Stomach (tissue), 9 donors: ENCODE results near the gene SNX3. TPM values are rescaled to one million over a fixed set of nuclear protein-coding genes. Genes with fewer than 3 reads are reported as not detected.

Experiments used
- DNase-seq, 2 donors: peaks; one replicate each; pipeline versions ENCODE4 v3.0.0 to v3.0.0-alpha.2; 2013 to 2019
- H3K27ac ChIP-seq, 5 donors: fragments of 200-600 bp in 4 of 5; sonication (generic) in 4 of 5; one replicate each; pipeline ENCODE4 v1.5.1; 2013 to 2019; ENCODE audit warnings: mild to moderate bottlenecking in 1 of 5, moderate library complexity in 1 of 5
- H3K27me3 ChIP-seq, 3 donors: fragments of 200-600 bp; sonication (generic); one replicate each; pipeline ENCODE4 v1.5.1; 2017 to 2019; ENCODE audit warnings: mixed run types in 1 of 3
- H3K36me3 ChIP-seq, 4 donors: fragments of 200-600 bp; sonication (generic); 1 replicate in 3 of 4; 2 replicates in 1 of 4; pipeline ENCODE4 v1.5.1; 2016 to 2019
- H3K4me1 ChIP-seq, 4 donors: fragments of 200-600 bp; sonication (generic); one replicate each; pipeline ENCODE4 v1.5.1; 2016 to 2019
- H3K4me3 ChIP-seq, 4 donors: fragments of 200-600 bp; sonication (generic) in 3 of 4; one replicate each; pipeline ENCODE4 v1.5.1; 2016 to 2019; ENCODE audit warnings: mild to moderate bottlenecking in 1 of 4
- H3K9me3 ChIP-seq, 4 donors: fragments of 200-600 bp; sonication (generic); one replicate each; pipeline ENCODE4 v1.5.1; 2016 to 2019
- CTCF ChIP-seq, 7 experiments: fragments of 450-650 bp in 4 of 7; fragments of 200-600 bp in 3 of 7; sonication (generic) in 3 of 7; IDR thresholded peaks; one replicate each; pipeline ENCODE4 v1.5.1; 2016 to 2019; ENCODE audit warnings: antibody characterized with exemption in 7 of 7, control low read depth in 2 of 7, mild to moderate bottlenecking in 1 of 7
- EP300 ChIP-seq: sonication (generic); formaldehyde crosslinking; IDR thresholded peaks from one replicate; pipeline ENCODE4 v1.6.1; 2017; ENCODE audit warnings: antibody characterized with exemption
- POLR2A ChIP-seq, 4 donors: fragments of 450-650 bp; IDR thresholded peaks; one replicate each; pipeline ENCODE4 v1.6.1; 2016; ENCODE audit warnings: antibody characterized with exemption in 4 of 4, control low read depth in 2 of 4, mild to moderate bottlenecking in 1 of 4, moderate library complexity in 1 of 4
- POLR2AphosphoS5 ChIP-seq, 3 donors: sonication (generic); formaldehyde crosslinking; IDR thresholded peaks; one replicate each; pipeline ENCODE4 v1.6.1; 2016; ENCODE audit warnings: antibody characterized with exemption in 3 of 3
- WGBS, 5 donors: extraction: QIAGEN DNeasy Blood & Tissue Kit in 3 of 5; methylation state at CpG; one replicate each; pipeline versions ENCODE4 v1.1.5 to v1.1.7; 2013 to 2018; 5-methylcytosine and 5-hydroxymethylcytosine counted together
- intact Hi-C: fragments of 100-400 bp; cut with DNase I; formaldehyde crosslinking; loops from one replicate; pipeline ENCODE4 v1.15.1; 2023; ENCODE audit warnings: low total_unique reads
- polyA plus RNA-seq, 3 donors: library from polyadenylated mRNA; stranded (reverse); fragments of 200-250 nt; gene quantifications; one replicate each; pipeline ENCODE4 v1.2.3, GENCODE V29; 2013
- small RNA-seq, 4 donors: library from RNA; depleted of rRNA; stranded (forward); fragments of <200 nt; gene quantifications; one replicate each; pipeline ENCODE3, GENCODE V24; 2016
- total RNA-seq, 5 donors: library from RNA; depleted of rRNA; stranded (reverse); fragments of >200 nt; gene quantifications; one replicate each; pipeline versions ENCODE4 v1.1.0 to v1.2.3, GENCODE V29; 2014 to 2016
- donor health status: healthy with polysubstance abuse.
- donor health status: Bipolar disorder and iron deficiency.
- donor health status: healthy.

SNX3 gene
- total and polyA plus RNA-seq, 8 donors, result 46.1 to 199 (median 144) TPM

- TF ChIP-seq CTCF (IDR thresholded peaks at IDR 0.05), result no peak
- TF ChIP-seq POLR2A (IDR thresholded peaks at IDR 0.05), result no peak
- no peak for TF ChIP-seq EP300
- no peak for TF ChIP-seq POLR2AphosphoS5 (IDR thresholded peaks at IDR 0.05)
- H3K27me3 ChIP-seq, result peaks cover 45 to 100% (median 96%) of the 10 kb centered on the region in 3 donors
- DNase-seq, result no peak
- WGBS, 5 donors, result 6 to 15% (median 7%) methylated on average over 3 of the region's 3 CpGs
- H3K9me3 ChIP-seq, result peaks cover 0 to 8% (median 0%) of the 10 kb centered on the region in 4 donors
- H3K36me3 ChIP-seq, result no peaks in the 10 kb centered on the region
- no peak overlapping the region for H3K4me3 ChIP-seq
- H3K27ac ChIP-seq, result no peak overlapping the region
- peaks cover 32 to 52% (median 44%) of the 10 kb centered on the region in 4 donors for H3K4me1 ChIP-seq
- intact Hi-C loops, result no loop called here
These were observed 99.0 kb downstream of the SNX3 start for GRCh38 chr6:108161724-108162282.

Small RNA genes lying within 50 kb of the gene (small RNA-seq; reads per million reads assigned to genes)
- gene RNA5SP212 (0 reads per million in 4 donors), gene RNU6-1144P (0 reads per million in 4 donors), gene Z98742.2 (0 reads per million in 4 donors)

Other genes with a start within 250 kb of the SNX3 start
- 100 to 1,000 TPM in 1 of 5 donors, 10 to 100 TPM in 4; 18.7 to 420 (median 33.5) TPM for gene OSTM1, start 186.3 kb downstream of the SNX3 start, total RNA-seq
- 10 to 100 TPM in 1 of 3 donors, 1 to 10 TPM in 2; 6.0 to 10.5 (median 7.8) TPM for gene OSTM1, start 186.3 kb downstream of the SNX3 start, polyA plus RNA-seq
- gene NR2E1, start 95.0 kb downstream of the SNX3 start, total RNA-seq, result not detected
- not detected for gene NR2E1, start 95.0 kb downstream of the SNX3 start, polyA plus RNA-seq
- gene AFG1L, start 34.0 kb upstream of the SNX3 start, total RNA-seq, result 10 to 100 TPM in 1 of 5 donors, 1 to 10 TPM in 2, under 1 TPM in 1, not detected in 1; 0.45 to 18.5 (median 6.4) TPM
- 1 to 10 TPM; 2.1 to 3.2 (median 2.4) TPM for gene AFG1L, start 34.0 kb upstream of the SNX3 start, polyA plus RNA-seq